Stimulated activated CD4-positive, alpha-beta T cell treated with anti-CD3 and anti-CD28 coated beads, Interleukin-4, amount 100 ng/mL, for 4 hours (primary cell): Measurements from ENCODE around the gene OSCAR.
"Not testable (repeated sequence)": the region's sequence is repeated elsewhere in the genome, so short reads cannot be mapped to it uniquely, and the experiment has no call there.

Experiments
- DNase-seq, 2 experiments: peaks; one replicate each; pipeline ENCODE4 v3.0.0-alpha.2; 2020

OSCAR gene

DNA sequence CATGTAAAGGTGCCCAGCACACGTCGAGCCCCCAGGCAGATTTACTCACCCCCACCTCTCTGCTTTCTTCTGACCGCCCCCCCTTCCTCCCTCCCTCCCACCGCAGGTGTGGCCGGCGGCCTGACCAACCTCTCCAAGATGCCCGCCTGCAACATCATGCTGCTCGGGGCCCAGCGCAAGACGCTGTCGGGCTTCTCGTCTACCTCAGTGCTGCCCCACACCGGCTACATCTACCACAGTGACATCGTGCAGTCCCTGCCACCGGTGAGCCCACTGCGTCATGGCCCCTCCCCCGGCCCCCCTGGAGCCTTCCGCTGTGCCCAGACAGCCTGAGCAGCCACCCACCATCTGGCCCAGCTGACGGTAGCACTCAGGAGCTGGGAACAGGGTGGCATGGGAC, 23.8 kb upstream of the OSCAR start:
- DNase-seq = no peak

DNA sequence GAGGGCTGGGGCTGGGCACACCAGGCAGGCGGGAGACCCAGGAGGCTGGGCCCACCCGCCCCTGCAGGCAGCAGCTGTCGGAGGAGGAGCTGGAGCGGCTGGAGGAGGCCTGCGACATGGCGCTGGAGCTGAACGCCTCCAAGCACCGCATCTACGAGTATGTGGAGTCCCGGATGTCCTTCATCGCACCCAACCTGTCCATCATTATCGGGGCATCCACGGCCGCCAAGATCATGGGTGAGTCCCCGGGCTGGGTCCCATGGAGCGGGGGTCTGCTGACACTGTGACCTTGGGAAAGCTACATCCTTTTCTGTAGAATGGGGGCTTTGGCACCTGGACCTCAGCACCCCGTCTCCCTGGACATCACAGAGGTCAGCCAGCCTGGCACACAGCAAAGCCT, 23.1 kb upstream of the OSCAR start:
- DNase-seq = no peak

DNA sequence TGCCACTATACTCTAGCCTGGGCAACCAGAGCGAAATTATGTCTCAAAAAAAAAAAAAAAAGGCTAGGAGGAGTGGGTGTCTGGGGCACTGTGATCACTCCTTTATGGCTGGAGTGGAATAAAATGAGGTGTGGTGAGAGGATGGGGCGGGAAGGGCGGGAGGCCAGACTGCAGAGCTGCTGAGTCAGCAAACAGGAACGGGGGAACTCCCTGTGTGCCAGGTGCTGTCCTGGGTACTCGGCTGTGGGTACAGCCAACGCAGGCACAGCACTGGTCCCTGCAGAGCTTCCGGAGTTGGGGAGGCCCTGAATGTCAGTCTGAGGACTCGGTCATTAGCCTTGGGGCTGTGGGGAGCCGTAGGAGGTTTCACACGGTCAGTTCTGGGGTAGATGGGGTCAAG, 20.7 kb upstream of the OSCAR start:
- no peak for DNase-seq

DNA sequence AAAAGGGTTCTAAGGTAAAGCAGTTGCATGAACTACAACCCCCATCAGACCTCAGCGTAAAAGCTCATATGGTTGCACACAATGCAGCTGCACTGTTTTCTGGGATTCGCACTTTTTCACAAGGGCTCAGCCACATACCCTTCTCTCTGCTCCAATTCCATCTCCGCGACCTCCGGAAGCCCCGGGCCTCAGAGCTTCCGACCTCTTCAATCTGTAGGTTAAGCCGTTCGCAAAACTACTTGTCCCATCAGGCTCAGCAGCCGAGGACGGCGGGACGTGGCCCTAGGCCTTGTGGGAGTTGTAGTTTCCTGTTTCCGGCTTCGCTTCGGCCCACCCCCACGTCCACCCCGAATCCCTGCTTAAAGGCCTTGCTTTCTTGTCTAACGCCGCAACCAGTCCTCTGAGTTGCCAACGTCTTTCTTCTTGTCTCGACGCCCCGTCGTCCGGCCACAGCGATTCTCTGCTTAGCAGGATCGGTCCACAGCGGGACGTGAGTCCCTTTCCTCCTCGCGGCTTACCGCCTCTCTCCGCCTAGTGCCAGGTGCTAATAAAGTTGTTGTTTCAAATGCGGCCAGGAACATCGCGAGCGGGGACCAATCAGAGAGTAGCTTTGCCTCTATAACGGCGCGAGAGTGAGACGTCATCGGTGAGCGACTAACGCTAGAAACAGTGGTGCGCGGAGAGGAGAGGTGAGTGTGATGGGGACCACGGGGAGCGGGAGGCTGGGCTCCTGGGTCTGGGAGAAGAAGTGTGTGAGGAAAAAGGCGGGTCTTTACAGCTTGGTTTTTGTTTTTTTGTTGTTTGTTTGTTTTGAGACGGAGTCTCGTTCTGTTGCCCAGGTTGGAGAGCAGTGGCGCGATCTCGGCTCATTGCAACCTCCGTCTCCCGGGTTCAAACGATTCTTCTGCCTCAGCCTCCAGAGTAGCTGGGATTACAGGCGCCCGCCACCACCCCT, 14.8 kb upstream of the OSCAR start, which contains the start of the genes PRPF31 and TFPT:
Gene PRPF31 (plus strand): TSS at position 646 of the 955 bp plus-strand sequence. CDS start 2,525 bp downstream, outside the sequence.
Gene TFPT (minus strand): TSS at position 549 of the 955 bp plus-strand sequence. CDS start 388 bp downstream, at position 161.
- peak; percentile 92 to 96 for DNase-seq

DNA sequence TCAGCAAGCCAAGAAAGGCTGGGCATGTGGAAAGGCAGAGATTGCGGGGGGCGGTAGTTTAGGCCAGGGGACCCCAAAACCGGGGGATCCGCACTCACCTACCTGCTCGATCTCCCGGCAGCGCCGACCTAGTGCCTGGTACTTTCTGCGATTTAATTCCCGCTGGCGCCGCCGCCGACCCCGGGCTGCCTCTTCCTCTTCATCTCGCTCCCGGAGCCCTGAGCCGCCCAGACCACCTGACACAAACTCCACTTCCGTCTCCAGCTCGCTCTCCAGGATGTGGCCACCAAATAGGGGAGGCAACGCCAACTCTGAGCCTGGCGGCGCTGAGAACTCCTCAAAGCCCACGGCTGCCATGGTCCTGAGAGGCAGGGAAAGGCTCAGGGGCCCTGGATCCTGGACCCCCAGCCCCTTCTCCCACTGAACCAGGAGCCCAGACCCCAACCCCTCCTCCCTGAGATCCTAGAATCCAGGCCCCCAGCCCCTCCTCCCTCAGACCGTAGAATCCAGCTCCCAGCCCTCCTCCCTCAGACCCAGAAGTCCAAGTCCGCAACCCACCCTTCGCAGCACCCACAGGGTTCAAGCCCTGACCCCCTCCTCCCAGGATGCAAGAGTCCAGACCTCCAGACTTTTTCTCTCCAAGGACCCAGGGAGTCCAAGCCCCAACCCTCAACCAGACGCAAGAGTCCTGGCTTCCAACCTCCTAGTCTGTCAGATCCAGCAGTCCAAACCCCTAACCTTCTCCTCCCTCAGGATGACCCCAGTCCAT, 13.9 kb upstream of the OSCAR start:
- DNase-seq = peak in 1 of 2 experiments; percentile 9

DNA sequence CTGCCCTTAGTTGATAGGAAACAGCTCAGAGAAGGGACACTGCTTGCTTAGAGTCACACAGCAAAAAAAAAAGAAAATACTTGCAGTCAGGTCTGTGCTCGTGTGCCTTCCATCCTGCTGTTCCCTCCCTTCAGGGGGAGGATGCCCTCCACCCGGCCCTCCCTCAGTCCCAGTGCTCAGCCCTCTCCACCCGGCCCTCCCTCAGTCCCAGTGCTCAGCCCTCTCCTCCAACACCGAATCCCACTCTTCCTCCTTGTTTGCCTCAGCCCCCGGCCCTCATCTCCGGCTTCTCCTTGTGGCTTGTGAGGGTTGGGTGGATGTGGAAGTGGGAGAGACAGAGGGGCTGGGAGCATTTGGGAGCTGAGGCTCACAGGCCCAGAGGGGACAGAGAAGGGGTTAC, 9.0 kb upstream of the OSCAR start:
- no peak for DNase-seq

DNA sequence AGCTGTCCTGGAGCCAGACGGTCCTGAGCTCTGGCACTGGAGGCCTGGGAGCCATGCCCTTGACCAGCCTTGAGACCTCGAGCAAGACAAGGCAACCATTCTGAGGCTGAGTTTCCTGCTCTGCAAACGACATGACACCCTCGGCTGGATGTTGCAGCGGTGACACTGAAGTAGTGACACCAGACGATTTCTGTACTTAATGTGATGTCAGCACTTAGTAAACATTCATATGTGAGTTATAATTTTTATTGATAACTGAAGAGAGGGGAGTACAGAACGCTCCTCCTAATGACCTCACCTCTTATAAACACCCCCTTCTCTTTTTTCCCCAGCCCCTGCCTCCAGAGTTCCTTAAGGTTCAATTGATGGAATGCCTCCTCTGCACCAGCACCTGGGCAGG, 7.9 kb upstream of the OSCAR start:
- DNase-seq = no peak

DNA sequence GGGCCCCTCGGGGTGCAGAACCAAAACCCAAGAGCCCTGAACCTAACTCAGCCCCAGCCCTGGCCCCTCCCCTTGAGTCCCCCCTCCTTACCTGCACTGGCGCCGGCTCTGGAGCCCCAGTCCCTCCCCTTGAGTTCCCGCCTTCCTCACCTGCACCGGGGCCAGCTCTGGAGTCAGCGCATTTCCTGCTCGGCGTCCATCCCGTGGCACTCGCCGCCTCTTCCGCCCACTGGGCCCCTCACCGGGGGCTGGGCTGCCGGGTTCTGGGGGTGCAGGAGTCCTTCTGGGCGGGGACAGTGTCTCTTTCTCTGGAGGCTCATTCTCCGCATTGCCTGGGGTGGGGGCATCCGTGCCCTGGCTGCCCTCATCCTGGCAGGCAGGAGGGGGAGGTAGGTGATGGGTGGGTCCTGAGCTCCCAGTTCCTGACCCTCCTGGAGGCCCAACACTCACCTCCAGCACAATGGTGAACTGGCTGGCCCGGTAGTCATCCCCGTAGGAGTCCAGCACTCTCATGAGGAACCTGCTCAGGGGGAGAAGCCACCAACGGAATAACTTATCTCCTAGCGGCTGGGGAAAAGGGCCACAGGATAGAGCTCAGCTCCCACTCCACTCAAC, 7.4 kb upstream of the OSCAR start:
- no peak for DNase-seq

DNA sequence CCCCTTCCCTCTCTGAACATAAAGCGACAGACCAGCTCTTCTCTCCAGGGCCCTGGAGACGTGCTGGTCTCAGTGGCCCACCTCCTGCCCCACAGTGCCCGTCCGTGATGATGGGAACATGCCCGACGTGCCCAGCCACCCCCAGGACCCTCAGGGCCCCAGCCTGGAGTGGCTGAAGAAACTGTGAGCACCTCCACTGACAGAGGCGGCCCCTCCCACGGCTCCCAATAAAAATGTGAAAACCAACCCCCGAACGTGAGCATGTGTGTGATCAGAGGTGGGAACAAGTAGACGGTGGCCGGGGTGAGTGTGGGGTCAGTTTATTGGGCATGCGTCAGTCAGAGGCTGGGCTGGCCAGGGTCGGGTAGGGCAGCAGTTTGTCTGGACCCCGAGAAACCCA, 6.1 kb upstream of the OSCAR start:
- no peak for DNase-seq

DNA sequence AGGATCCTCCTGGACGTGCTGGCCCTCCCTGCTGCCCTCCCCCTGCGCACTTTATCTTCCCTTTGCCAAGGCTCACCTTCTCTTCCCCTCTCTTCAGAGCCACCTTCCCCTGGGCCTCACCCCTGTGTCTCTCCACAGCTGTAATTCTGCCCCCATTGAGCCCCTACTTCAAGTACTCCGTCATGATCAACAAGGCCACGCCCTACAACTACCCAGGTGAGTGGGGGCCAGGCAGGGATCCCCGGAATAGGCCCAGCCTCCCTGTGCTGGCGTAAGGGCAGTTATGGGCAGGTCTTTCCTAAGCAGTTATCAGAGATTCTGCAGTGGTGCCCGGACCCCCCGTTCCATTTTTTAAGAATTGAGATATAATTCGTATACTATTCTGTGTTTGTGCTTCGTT, 5.2 kb upstream of the OSCAR start:
- DNase-seq = no peak

DNA sequence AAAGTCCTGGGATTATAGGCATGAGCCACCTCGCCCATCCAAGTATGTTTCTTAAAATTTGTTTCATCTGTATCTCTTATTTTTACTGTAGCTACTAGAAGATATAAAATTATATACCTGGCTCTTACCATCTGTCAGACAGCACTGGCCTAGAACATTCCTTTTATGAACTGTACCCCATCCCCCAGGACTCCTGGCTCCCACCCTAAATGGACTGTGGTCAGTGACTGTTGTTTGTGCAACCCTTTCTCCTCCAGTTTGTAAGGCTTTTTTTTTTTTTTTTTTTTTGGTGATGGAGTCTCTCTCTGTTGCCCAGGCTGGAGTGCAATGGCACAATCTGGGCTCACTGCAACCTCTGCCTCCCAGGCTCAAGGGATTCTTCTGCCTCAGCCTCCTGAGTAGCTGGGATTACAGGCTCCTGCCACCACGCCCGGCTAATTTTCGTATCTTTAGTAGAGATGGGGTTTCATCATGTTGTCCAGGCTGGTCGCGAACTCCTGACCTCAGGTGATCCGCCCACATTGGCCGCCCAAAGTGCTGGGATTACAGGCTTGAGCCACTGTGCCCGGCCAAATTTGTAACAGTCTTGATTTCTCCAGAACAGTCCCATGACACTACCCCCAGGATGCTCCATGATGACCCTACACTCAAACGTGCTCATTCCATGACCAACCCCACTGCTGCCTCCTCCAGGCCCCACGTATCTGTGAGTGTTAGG, 4.6 kb upstream of the OSCAR start:
- no peak for DNase-seq

DNA sequence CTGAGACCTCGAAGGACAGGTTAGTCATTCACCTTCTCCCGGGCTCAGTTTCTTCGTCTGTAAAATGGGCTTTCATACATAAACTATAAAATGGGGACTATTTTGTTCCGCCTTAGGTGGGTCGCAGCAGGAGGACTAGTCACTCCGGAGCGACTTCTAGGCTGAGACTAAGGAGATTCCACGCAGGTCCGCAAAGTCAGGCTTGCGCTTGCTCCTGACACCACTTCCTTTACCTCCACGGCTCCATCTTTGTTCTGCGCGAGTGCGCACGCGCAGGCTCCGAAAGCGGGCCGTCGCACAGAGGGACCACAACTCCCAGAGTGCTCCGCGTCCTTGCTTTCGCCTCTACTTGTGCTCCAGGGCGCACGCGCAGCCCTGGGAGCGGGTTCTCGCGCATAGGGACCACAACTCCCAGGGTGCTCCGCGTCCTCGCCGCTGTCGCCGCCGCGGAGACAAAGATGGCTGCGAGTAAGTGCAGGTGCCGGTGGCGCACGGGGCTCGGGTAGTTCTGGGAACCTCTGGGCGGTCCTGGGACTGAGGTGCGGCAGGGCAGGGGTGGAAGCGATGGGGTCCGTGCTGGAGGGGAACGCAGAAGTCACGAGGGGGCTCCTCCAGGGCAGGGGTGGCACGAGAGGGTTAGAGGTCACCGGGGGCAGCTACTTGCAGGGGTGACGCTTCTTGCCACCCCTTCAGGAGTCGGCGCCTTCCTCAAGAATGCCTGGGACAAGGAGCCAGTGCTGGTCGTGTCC, 2.0 kb upstream of the OSCAR start, which contains the start of gene NDUFA3:
Gene NDUFA3 (plus strand): TSS at position 435 of the 749 bp plus-strand sequence. CDS start 24 bp downstream, at position 459.
- DNase-seq = peak; percentile 96 to 98

DNA sequence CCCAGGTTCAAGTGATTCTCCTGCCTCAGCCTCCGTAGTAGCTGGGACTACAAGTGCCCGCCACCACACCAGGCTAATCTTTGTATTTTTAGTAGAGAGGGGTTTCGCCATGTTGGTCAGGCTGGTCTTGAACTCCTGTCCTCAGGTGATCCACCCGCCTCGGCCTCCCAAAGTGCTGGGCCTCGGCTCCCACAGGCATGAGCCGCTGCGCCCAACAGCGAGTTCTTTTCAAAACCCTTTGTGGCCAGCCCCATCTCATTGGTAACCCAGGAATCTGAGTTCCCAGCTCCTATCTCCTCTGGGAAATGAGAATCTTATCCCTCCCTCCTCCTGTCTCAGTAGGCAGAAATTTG, 724 bp downstream of the OSCAR start:
- not testable (repeated sequence) for DNase-seq

DNA sequence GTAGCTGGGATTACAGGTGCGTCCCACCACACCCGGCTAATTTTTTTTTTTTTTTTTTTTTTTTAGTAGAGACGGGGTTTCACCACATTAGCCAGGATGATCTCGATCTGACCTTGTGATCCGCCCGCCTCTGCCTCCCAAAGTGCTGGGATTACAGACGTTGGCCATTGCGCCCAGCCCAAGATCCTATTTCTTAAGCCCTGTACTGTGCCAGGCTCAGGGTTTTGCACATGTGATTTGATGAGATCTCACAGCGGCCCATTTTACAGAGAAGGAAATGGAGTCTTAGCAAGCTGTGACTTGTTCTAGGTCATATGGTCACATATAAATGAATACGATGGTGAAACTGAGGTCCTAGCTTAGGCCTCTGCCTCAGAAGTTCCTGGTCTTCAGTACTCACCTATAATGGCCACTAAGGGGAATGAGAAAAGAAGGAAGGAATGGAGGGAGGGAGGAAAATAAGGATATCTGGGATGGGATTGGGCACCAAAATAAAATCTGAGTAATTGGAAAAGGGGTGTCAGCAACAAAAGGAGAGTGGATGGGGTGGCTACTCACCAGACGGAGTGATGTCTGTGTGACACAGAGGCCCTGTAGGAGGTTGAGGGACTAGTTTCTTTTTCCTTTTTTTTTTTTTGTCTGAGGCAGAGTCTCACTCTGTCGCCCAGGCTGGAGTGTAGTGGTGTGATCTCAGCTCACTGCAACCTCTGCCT, 1.3 kb downstream of the OSCAR start:
- DNase-seq = no peak

DNA sequence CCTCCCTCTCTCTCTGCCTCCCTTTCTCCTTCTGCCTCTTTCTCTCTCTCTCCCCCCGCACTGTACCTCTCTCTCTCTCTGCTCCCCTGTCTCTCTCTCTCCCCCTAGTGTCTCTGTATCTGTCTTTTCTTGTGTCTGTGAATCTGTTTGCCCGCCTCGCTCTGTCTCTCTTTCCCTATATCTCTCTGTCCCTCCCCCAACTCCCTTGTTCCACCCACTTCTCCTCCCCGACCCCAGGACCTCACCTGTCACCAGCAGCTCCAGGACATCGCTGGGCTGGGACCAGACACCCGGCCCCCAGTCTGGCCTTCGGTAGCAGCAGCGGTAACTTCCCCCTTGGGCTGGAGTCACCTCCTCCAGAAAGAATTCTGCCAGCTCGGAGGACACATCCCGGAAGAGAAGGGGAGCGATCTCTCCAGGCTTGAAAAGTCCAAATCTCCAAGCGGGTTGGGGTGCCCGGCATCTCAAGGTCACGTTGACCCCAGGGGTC, 3.9 kb downstream of the OSCAR start:
- no peak for DNase-seq

DNA sequence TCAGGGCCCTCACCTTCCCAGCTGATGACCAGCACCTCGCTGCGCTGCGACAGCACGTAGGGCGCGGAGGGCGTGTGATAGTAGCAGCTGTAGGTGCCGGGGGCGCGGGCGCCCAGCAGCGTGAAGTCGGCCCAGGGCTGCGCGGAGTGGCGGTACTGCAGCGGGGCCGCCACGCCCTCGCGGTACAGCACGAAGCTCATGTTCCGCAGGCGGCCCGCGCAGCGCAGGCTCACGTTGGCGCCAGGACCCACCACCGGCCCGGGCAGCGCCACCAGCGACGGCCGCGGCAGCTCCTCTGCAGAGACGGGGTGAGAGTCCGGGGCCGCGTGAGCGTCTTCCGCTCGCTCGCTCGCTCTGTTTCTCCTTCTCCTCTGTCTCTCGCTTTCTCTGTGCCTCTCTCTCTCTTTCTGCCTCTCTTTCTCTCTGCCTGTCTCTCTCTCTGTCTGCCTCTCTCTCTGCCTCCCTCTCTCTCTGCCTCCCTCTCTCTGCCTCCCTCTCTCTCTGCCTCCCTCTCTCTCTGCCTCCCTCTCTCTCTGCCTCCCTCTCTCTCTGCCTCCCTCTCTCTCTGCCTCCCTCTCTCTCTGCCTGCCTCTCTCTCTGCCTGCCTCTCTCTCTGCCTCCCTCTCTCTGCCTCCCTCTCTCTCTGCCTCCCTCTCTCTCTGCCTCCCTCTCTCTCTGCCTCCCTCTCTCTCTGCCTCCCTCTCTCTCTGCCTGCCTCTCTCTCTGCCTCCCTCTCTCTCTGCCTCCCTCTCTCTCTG, 4.6 kb downstream of the OSCAR start:
- peak; percentile 35 to 42 for DNase-seq

DNA sequence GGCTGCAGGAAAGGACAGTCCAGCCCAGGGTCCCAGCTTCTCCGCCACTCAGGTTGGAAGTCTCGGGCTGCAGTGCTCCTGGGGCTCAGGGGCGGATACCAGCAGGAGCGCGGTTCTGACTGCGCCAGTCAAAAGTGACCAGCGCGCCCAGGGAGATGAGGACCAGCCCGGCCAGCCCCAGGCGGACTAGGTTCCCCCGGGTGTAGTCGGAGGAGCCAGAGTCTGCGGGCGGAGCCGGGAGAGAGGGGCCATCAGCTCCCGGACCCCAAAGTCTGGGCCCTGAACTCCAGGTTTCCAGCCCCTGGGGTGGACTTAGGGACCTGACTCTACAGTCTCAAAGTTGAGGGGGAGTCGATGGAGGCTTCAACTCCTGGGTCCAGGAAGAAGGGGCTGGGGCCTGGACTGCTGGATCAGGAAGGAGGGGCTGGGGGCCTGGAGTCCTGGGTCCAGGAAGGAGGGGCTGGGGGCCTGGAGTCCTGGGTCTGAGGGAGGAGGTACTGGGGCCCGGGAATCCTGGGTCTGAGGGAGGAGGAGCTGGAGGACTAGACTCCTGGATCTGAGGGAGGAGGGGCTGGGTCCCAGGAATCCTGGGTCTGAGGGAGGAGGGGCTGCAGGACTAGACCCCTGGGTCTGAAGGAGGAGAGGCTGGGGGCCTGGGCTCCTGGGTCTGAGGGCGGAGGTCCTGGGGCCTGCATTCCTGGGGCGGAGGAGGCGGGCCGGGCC, 5.3 kb downstream of the OSCAR start:
- no peak for DNase-seq

DNA sequence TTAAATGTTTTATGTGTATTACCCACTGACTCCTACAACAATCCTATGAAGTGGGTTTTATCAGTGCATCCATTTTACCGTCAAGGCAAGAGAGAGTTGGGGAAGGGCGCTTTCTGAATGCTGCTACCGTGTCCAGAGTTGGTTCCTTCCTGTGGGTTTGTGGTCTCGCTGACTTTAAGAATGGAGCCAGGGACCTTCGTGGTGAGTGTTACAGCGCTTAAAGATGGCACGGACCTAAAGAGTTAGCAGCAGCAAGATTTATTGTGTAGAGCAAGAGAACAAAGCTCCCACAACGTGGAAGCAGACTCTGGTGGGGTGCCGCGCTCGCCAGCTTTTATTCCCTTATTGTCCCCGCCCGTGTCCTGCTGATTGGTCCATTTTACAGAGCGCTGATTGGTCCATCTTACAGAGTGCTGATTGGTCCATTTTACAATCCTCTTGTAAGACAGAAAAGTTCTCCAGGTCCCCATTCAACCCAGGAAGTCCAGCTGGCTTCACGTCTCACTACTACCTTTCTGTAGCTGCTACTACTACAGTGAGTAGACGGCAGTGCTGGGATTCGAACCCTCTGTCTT, 6.1 kb downstream of the OSCAR start:
- no peak for DNase-seq

DNA sequence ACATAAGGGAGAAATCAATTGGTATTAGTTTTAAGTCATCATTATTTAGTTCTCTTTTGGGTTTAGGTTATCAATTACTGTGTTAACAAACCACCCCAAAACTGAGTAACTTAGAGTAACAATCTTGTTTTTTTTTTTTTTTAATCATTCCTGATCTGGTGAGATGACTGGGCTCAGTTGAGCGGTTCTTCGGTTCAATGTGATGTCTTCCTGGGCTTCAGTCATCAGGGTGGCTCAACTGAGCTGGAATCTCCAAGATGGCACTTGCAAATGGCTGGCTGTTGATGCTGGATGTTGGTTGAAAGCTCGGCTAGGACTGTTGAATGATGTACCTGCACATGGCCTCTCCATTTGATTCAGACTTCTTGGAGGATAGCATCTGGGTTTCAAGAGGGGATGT, 16.2 kb downstream of the OSCAR start:
- no peak for DNase-seq
